KMS-11 (cell line): ENCODE data around the gene ZXDC.

Experiments used
- H2AFZ ChIP-seq: fragments of 200-600 bp; sonication (generic); 2 replicates; pipeline ENCODE4 v1.6.1; 2016; ENCODE audit warnings: antibody characterized with exemption, mixed run types, low read depth
- H3K27ac ChIP-seq: fragments of 200-600 bp; sonication (generic); 2 replicates; pipeline ENCODE4 v1.6.1; 2016; ENCODE audit warnings: mild to moderate bottlenecking, mixed run types
- H3K27me3 ChIP-seq: fragments of 200-600 bp; sonication (generic); 2 replicates; pipeline ENCODE4 v1.6.1; 2017; ENCODE audit warnings: mild to moderate bottlenecking, low read depth, mixed run types, moderate library complexity; ENCODE audit not compliant: insufficient read depth
- H3K36me3 ChIP-seq: fragments of 200-600 bp; sonication (generic); 2 replicates; pipeline ENCODE4 v1.6.1; 2017; ENCODE audit warnings: mild to moderate bottlenecking, mixed run types; ENCODE audit not compliant: insufficient read depth
- H3K4me1 ChIP-seq: fragments of 200-600 bp; sonication (generic); 2 replicates; pipeline ENCODE4 v1.6.1; 2016; ENCODE audit warnings: mild to moderate bottlenecking, low read depth, mixed run types; ENCODE audit not compliant: poor library complexity, severe bottlenecking
- H3K4me2 ChIP-seq: fragments of 200-600 bp; sonication (generic); 2 replicates; pipeline ENCODE4 v1.7.0; 2016; ENCODE audit warnings: mild to moderate bottlenecking, mixed run types
- H3K4me3 ChIP-seq: fragments of 200-600 bp; sonication (generic); IDR thresholded peaks from 2 replicates; pipeline ENCODE4 v1.6.1; 2017; ENCODE audit warnings: low read depth, low read length, mixed read lengths; ENCODE audit not compliant: insufficient read depth
- H3K79me2 ChIP-seq: fragments of 200-600 bp; sonication (generic); 2 replicates; pipeline ENCODE4 v1.6.1; 2016; ENCODE audit warnings: low read depth, mixed run types; ENCODE audit not compliant: insufficient read depth
- H3K9ac ChIP-seq: fragments of 200-600 bp; sonication (generic); 2 replicates; pipeline ENCODE4 v1.6.1; 2016; ENCODE audit warnings: mild to moderate bottlenecking, mixed run types
- H4K20me1 ChIP-seq: fragments of 200-600 bp; sonication (generic); 2 replicates; pipeline ENCODE4 v1.6.1; 2016; ENCODE audit warnings: mild to moderate bottlenecking, mixed run types; ENCODE audit not compliant: insufficient read depth
- CTCF ChIP-seq: fragments of 200-600 bp; sonication (generic); conservative IDR thresholded peaks from 2 replicates; pipeline ENCODE4 v1.6.1; 2017; ENCODE audit warnings: low read depth, mild to moderate bottlenecking, antibody characterized with exemption, low read length, moderate library complexity, mixed read lengths

ZXDC gene

GRCh38 chr3:126518779-126519177, 43.1 kb upstream of the ZXDC start:
- Histone ChIP-seq H3K4me2 (no peak overlapping the region), H3K36me3 (no peaks in the 10 kb centered on the region)

GRCh38 chr3:126517986-126518778, 42.5 kb upstream of the ZXDC start:
- Histone ChIP-seq H3K36me3 (no peaks in the 10 kb centered on the region), H4K20me1 (no peaks in the 10 kb centered on the region), H3K4me3 (no peak overlapping the region), H3K27ac (no peak overlapping the region), H3K4me2 (no peak overlapping the region), H3K9ac (no peak overlapping the region), H2AFZ (no peak overlapping the region), H3K4me1 (no peaks in the 10 kb centered on the region), H3K27me3 (0 out of 2 replicates have a peak, but pooled peaks cover 2% of the 10 kb centered on the region), H3K79me2 (no peaks in the 10 kb centered on the region)
- no peak for TF ChIP-seq CTCF

More at GRCh38 chr3:126518779-126519177, 43.1 kb upstream of the ZXDC start:
- Histone ChIP-seq H3K4me1 (no peaks in the 10 kb centered on the region), H4K20me1 (no peaks in the 10 kb centered on the region), H3K79me2 (no peaks in the 10 kb centered on the region), H3K4me3 (no peak overlapping the region), H2AFZ (no peak overlapping the region), H3K9ac (no peak overlapping the region), H3K27ac (no peak overlapping the region), H3K27me3 (0 out of 2 replicates have a peak, but pooled peaks cover 2% of the 10 kb centered on the region)
- TF ChIP-seq CTCF: no peak

GRCh38 chr3:126517291-126517951, 41.7 kb upstream of the ZXDC start, which contains the start of gene UROC1:
Gene UROC1, minus strand, starts transcription at chr3:126517773. Its CDS starts 54 bp downstream, at chr3:126517719.
- H4K20me1 ChIP-seq: no peaks in the 10 kb centered on the region

GRCh38 chr3:126516936-126517290, 41.2 kb upstream of the ZXDC start:
- no peak overlapping the region for H2AFZ ChIP-seq
- no peaks in the 10 kb centered on the region for H3K79me2 ChIP-seq

More at GRCh38 chr3:126517291-126517951, 41.7 kb upstream of the ZXDC start, which contains the start of gene UROC1:
- H3K36me3 ChIP-seq: no peaks in the 10 kb centered on the region
- no peak within 1 kb of the TSS for H3K4me2 ChIP-seq
- no peak within 1 kb of the TSS for H3K9ac ChIP-seq
- H3K27me3 ChIP-seq: 0 out of 2 replicates have a peak, but pooled peaks cover 2% of the 10 kb centered on the region
- TF ChIP-seq CTCF: no peak
- H3K4me3 ChIP-seq: no peak within 1 kb of the TSS
- no peaks in the 10 kb centered on the region for H3K79me2 ChIP-seq
- H3K4me1 ChIP-seq: no peaks in the 10 kb centered on the region
- H3K27ac ChIP-seq: no peak within 1 kb of the TSS
- H2AFZ ChIP-seq: no peak within 1 kb of the TSS

More at GRCh38 chr3:126516936-126517290, 41.2 kb upstream of the ZXDC start:
- H3K4me3 ChIP-seq: no peak overlapping the region
- no peak overlapping the region for H3K4me2 ChIP-seq
- no peaks in the 10 kb centered on the region for H3K36me3 ChIP-seq
- H3K4me1 ChIP-seq: no peaks in the 10 kb centered on the region
- H3K9ac ChIP-seq: no peak overlapping the region
- 0 out of 2 replicates have a peak, but pooled peaks cover 2% of the 10 kb centered on the region for H3K27me3 ChIP-seq
- no peaks in the 10 kb centered on the region for H4K20me1 ChIP-seq
- TF ChIP-seq CTCF: no peak
- no peak overlapping the region for H3K27ac ChIP-seq
